ENCODE results near the gene ADIRF.
"Not testable (repeated sequence)": the region's sequence is repeated elsewhere in the genome, so short reads cannot be mapped to it uniquely, and the experiment has no call there.

The ADIRF gene

GRCh38 chr10:86968271-86968993 is at the start of gene ADIRF:
Gene ADIRF (plus strand): TSS chr10:86968482. CDS start chr10:86968545, 63 bp downstream.
- DNase-seq (ENCODE audit: extremely low spot score, insufficient read length, low read depth): no peak
- no peak for FAIRE-seq

GRCh38 chr10:86922553-86922961 is 45.7 kb upstream of the ADIRF start:
- DNase-seq (ENCODE audit: extremely low spot score, insufficient read length, low read depth): no peak
- FAIRE-seq: no peak

GRCh38 chr10:86929468-86930380 is 38.6 kb upstream of the ADIRF start:
- FAIRE-seq (no peak), DNase-seq (ENCODE audit: extremely low spot score, insufficient read length, low read depth) (no peak)

- no peak for DNase-seq (ENCODE audit: extremely low spot score, insufficient read length, low read depth)
- no peak for FAIRE-seq
Observed at GRCh38 chr10:86931872-86932271, 36.4 kb upstream of the ADIRF start.

- FAIRE-seq: no peak
Observed at GRCh38 chr10:86932674-86933073, 35.6 kb upstream of the ADIRF start.

GRCh38 chr10:86934162-86934711 is 34.0 kb upstream of the ADIRF start:
- not testable (repeated sequence) for DNase-seq (ENCODE audit: extremely low spot score, insufficient read length, low read depth); FAIRE-seq

More at GRCh38 chr10:86932674-86933073, 35.6 kb upstream of the ADIRF start:
- DNase-seq (ENCODE audit: extremely low spot score, insufficient read length, low read depth): no peak

- FAIRE-seq (no peak), DNase-seq (ENCODE audit: extremely low spot score, insufficient read length, low read depth) (no peak)
Observed at GRCh38 chr10:86936661-86937501, 31.4 kb upstream of the ADIRF start.

- no peak for FAIRE-seq
- DNase-seq (ENCODE audit: extremely low spot score, insufficient read length, low read depth): no peak
Observed at GRCh38 chr10:86937502-86938154, 30.7 kb upstream of the ADIRF start.

GRCh38 chr10:86938260-86938659 is 30.0 kb upstream of the ADIRF start:
- FAIRE-seq: no peak
- no peak for DNase-seq (ENCODE audit: extremely low spot score, insufficient read length, low read depth)

- not testable (repeated sequence) for DNase-seq (ENCODE audit: extremely low spot score, insufficient read length, low read depth); FAIRE-seq
Observed at GRCh38 chr10:86940076-86940475, 28.2 kb upstream of the ADIRF start.

GRCh38 chr10:86940677-86941076 is 27.6 kb upstream of the ADIRF start:
- no peak for FAIRE-seq

GRCh38 chr10:86941426-86941825 is 26.9 kb upstream of the ADIRF start:
- no peak for FAIRE-seq
- DNase-seq (ENCODE audit: extremely low spot score, insufficient read length, low read depth): no peak

More at GRCh38 chr10:86940677-86941076, 27.6 kb upstream of the ADIRF start:
- DNase-seq (ENCODE audit: extremely low spot score, insufficient read length, low read depth): no peak

- DNase-seq (ENCODE audit: extremely low spot score, insufficient read length, low read depth) (no peak), FAIRE-seq (no peak)
Observed at GRCh38 chr10:86941991-86942421, 26.3 kb upstream of the ADIRF start.

- no peak for FAIRE-seq
Observed at GRCh38 chr10:86942441-86943315, 25.6 kb upstream of the ADIRF start.

GRCh38 chr10:86943316-86944030 is 24.8 kb upstream of the ADIRF start:
- FAIRE-seq (no peak), DNase-seq (ENCODE audit: extremely low spot score, insufficient read length, low read depth) (no peak)

More at GRCh38 chr10:86942441-86943315, 25.6 kb upstream of the ADIRF start:
- no peak for DNase-seq (ENCODE audit: extremely low spot score, insufficient read length, low read depth)

GRCh38 chr10:86944031-86944419 is 24.3 kb upstream of the ADIRF start:
- no peak for FAIRE-seq

GRCh38 chr10:86944471-86944870 is 23.8 kb upstream of the ADIRF start:
- FAIRE-seq (no peak), DNase-seq (ENCODE audit: extremely low spot score, insufficient read length, low read depth) (no peak)

More at GRCh38 chr10:86944031-86944419, 24.3 kb upstream of the ADIRF start:
- no peak for DNase-seq (ENCODE audit: extremely low spot score, insufficient read length, low read depth)

GRCh38 chr10:86944907-86945306 is 23.4 kb upstream of the ADIRF start:
- DNase-seq (ENCODE audit: extremely low spot score, insufficient read length, low read depth): no peak
- FAIRE-seq: no peak

All from GM18507 (cell line).